Left hindlimb (tissue), 1 donor: ENCODE data around the gene GSTCD.
"Not testable (repeated sequence)": the region's sequence is repeated elsewhere in the genome, so short reads cannot be mapped to it uniquely, and the experiment has no call there.

Source experiments
- DNase-seq: peaks from one replicate; pipeline ENCODE4 v3.0.0-alpha.2; 2018

Gene GSTCD

DNA sequence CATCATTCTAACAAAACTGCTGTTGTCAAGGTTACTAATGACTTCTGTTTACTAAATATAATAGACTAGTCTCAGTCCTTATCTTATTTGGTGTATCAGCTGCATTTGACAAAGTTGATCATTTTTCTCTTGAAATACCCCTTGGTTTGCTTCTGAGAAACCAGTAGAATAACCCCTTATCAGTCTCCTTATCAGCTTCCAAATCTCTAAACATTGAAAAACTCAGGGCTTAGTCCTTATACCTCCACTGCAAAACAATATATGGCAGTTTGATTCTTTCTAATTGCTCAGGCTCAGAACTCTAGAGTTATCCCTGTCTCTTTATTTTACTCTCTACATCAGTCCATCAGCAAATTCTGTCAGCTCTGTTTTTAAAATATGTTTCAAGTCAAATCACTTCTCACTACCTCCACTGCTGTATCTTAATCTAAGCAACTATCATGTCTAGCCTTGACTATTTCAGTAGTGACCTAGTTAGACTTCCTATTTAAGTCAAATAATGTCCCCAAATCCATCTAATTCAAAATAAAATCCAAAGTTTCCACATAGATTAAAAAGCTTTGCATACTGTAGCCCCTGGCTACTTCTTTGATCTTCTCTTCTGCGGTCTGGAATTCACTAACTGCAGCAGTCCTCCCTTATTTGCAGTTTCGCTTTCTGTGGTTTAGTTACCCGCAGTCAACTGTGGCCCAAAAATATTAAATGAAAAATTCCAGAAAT, 99.6 kb downstream of the GSTCD start:
- DNase-seq, result no peak

- no peak for DNase-seq
Observed at GRCh38 chr4:105808750-105809041, 100.1 kb downstream of the GSTCD start.

DNA sequence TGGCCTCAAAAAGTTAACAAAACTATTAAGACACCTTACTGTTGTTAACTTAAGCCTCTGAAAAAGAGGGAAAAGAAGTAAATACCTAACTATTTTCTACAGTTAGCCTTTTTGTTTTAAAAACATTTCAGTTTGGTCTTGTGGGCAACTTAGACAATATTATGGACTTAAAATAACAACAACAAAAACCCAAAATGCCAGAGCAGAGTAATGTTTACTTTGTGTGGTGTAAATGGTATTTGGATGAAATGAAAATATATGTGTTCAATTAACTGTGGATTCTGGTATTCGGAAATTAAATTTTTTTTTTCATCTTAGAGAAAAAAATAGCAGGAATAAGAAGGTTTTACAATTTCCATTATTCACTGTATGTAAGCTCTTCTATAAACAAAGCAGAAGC, 107.1 kb downstream of the GSTCD start:
- no peak for DNase-seq

DNA sequence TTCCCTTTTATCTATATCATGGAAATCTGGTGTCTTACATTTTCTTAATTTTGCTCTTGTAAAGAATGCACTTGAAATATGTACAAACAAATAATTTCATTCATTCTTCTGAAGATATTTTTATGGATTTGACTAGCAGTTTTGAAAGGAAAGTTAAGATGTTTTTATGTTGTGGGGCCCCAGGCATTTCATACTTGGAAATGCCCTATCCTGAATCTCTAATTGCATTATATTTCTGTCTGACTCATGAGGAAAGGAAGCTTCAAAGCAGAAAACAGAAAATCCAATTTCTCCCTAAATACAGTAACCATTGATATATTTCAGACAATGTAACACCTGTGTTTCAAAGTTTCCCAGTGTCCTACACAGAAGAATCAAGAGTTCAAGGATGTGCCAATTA, 113.5 kb downstream of the GSTCD start:
- DNase-seq, result no peak

DNA sequence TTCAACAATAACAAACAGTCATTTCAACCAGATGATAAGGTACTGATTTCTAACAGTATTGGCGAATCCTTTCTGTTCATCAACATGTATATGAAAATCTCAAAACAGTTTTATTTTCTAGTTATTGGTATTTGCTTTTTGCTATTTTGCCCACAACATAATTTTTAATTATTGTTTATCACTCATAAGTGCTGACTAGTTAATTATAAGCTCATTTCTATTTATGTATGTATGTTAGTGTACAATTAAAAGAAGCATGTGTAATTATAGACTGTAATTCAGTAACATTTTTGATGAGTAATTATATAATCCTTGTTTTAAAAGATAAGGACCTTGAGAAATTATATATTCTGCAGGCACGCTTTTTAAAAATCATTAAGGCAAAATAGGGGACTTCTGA, 119.5 kb downstream of the GSTCD start:
- DNase-seq, result no peak

- DNase-seq, result no peak
Observed at GRCh38 chr4:105831189-105831588, 122.6 kb downstream of the GSTCD start.

GRCh38 chr4:105835177-105835576, 126.6 kb downstream of the GSTCD start:
- DNase-seq, result no peak

- no peak for DNase-seq
Observed at GRCh38 chr4:105836537-105836936, 128.0 kb downstream of the GSTCD start.

GRCh38 chr4:105837037-105837436, 128.5 kb downstream of the GSTCD start:
- no peak for DNase-seq

DNA sequence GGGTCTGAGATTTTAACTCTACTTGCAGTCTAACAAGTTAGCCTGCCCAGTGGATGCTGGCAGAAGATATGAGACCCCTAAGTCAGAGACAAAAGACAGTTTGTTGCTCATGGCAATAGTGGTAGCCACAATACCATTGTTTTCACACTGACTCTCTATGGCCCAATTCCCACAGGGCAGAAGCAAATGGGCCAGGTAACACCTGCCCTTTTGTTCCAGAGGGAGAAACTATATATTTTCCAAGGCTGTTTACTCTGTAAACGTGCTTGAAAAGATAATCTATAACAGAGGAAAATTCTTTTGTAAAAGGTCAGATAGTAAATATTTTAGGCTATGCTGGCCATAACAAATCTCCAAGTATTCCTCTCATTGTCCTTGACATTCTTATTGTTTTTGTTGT, 129.5 kb downstream of the GSTCD start:
- no peak for DNase-seq

GRCh38 chr4:105840426-105841174, 132.0 kb downstream of the GSTCD start:
- no peak for DNase-seq

DNA sequence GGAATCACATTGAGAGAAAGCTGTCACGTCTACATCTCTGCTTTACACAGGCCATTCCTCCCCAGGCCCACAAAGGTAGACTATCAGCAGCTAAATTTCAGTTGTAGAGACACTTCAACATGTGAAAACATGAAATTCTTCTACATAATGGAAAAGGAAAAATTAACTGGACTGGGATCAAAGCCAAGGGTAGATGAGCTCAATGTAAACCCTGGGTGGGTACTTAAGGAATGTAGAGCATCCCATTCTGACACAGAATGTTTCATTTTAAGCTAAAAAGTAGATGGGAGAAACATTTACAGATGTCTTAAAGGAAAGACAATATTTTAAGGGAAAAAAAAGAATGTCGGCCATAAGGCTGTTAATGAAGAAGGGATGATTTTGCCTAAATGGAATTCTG, 135.4 kb downstream of the GSTCD start:
- no peak for DNase-seq

DNA sequence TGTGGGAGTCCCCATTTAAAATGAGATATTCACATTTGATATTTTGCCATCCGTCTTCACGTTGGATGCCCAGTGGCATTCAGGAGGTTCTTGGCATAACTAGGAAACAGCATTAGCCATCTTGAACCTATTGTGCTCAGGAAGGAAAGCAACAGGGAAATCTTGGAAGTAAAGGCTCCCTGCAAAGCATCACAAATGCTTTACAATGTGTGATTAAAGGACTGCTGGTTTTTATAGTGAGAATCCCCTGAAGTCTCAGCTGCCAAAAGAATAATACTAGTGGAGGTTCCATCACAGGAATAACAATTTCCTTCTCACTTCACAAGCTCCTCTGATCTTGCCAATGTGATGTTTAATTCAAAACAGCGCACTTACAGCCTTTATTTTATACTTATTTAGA, 137.0 kb downstream of the GSTCD start:
- DNase-seq, result no peak

DNA sequence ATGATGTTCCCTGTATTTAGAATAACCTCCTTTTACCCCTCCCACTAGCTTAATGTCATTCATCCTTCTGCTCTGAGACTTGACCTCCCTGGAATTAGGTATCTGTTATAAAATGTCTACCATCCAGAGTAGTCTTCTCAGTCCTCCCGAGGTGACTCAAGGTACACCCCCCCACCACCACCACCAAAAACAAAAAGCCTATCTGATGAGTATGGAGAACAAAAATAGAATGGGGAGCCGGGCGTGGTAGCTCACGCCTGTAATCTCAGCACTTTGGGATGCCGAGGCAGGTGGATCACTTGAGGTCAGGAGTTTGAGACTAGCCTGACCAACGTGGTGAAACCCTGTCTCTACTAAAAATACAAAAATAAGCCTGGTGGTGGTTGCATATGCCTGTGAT, 139.8 kb downstream of the GSTCD start:
- not testable (repeated sequence) for DNase-seq

- DNase-seq, result no peak
Observed at GRCh38 chr4:105851196-105851595, 142.6 kb downstream of the GSTCD start.

DNA sequence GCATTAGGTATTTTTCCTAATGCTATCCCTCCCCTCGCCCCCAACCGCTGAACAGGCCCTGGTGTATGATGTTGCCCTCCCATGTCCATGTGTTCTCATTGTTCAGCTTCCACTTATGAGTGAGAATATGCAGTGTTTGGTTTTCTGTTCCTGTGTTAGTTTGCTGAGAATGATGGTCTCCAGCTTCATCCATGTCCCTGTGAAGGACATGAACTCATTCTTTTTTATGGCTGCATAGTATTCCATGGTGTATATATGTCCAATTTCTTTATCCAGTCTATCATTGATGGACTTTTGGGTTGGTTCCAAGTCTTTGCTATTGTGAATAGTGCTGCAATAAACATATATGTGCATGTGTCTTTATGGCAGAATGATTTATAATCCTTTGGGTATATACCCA, 143.6 kb downstream of the GSTCD start:
- DNase-seq, result not testable (repeated sequence)

DNA sequence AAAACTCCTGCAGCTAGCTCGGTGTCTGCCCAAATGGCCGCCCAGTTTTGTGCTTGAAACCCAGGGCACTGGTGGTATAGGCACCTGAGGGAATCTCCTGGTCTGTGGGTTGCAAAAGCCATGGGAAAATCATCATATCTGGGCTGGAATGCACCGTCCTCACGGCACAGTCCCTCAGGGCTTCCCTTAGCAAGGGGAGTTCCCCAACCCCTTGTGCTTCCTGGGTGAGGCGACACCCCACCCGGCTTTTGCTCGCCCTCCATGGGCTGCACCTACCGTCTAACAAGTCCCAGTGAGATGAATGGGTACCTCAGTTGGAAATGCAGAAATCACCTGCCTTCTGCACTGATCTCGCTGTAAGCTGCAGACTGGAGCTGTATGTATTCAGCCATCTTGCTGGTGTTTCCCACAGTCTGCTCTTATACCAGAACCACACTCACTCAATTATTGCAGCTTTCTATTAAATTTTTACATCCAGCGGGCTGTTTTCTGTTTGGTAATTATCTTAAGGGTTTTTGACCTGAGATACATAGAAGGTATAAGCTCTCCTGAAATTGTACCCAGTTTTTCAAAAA, 150.0 kb downstream of the GSTCD start:
- no peak for DNase-seq

- DNase-seq, result no peak
Observed at GRCh38 chr4:105859233-105859632, 150.6 kb downstream of the GSTCD start.

DNA sequence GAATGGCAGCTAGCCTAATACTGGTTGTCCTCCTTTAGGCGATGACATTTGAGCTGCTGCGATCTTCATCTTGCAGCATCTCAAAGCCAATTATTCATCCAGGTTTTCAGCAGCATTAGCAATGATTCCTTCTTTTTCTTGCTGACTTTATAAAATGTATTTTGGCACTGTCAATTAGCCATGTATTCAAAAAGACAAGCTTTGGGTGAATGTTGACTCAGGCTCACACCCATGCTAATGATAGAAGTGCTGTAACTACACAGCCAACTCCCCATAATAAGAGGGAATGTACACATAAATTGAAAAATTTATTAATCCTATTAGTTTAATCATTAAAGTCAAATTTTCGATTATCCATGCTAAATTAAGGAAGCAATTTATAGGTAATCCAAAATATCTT, 162.4 kb downstream of the GSTCD start:
- no peak for DNase-seq

- DNase-seq, result no peak
Observed at GRCh38 chr4:105871997-105872396, 163.4 kb downstream of the GSTCD start.

DNA sequence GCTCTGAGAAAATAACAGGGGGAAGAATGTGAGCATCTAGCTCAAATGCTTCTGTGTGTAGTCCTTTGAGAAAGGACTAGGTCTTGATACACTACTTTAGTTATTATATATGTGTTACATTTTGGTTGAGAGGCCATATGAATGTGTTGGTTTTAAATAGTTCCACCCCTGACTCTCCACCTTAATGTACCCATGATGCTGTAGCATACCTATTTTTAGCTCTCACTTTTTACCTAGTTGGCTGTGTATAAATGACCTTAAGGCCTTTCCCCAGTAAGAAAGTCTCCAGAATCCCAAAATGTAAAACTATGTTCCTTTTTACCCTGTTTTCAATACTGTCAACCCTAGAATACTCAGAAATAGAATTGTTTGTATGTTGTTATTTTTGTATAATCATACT, 166.6 kb downstream of the GSTCD start:
- no peak for DNase-seq

- DNase-seq, result no peak
Observed at GRCh38 chr4:105878668-105879067, 170.1 kb downstream of the GSTCD start.

GRCh38 chr4:105887508-105887907, 178.9 kb downstream of the GSTCD start:
- no peak for DNase-seq
